Astrocyte of the cerebellum (primary cell): Measurements from ENCODE around the gene DIABLO.
"Not testable (repeated sequence)": the region's sequence is repeated elsewhere in the genome, so short reads cannot be mapped to it uniquely, and the experiment has no call there.

Experiments used
- DNase-seq: peaks from one replicate; pipeline ENCODE4 v3.0.0-alpha.2; 2011; ENCODE audit warnings: low read depth
- H3K4me3 ChIP-seq: 2 replicates; pipeline ENCODE4 v1.5.1; 2011; ENCODE audit warnings: mild to moderate bottlenecking, low read depth, low read length, moderate library complexity
- in situ Hi-C: cut with HindIII; loops from 2 replicates; pipeline ENCODE4 v1.10.0; 2017; ENCODE audit warnings: low sequenced_read_pairs
- TF ChIP-seq, protein P1 (sequence below): IDR thresholded peaks from 2 replicates; pipeline ENCODE4 v1.5.1; 2012; ENCODE audit warnings: low read length, low read depth, moderate library complexity, mild to moderate bottlenecking; ENCODE audit errors: missing control alignments

Gene DIABLO

DNA sequence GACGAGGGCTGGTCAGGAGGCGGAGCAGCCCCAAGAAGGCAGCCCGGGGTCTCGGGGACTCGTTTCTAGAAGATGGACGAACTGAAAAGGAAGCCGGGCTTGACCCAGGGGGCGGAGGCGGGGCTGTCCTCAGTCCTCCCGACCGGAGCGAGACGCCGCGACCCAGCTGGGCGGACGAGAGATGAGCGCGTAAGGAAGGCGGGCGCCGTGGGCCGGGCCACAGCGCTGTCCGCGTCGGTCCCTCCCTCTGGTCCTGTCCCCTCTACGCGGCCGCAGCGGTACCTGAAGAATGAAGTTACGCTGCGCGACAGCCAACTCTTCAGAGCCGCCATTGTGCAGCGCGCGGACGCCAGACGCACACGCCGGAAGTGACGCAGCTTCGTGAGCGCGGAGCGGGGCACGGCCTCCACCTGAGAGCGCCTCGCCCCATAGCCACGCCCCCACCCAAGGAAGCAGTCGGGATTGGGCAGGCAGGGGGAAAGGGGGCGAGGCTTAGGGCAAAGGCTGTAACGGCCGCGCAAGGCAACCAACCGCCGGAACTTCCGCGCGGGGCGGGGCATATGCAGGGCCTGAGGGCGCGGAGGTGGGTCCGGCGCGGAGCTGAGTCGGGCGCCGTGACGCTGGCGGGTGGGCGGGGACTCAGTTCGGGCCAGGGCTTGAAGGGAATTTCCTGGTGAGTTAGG is at the start of gene DIABLO:
TSS of gene DIABLO (minus strand) at position 370 of the 683 bp plus-strand sequence. CDS start at position 332, 38 bp downstream.
- peak within 1 kb of the TSS; percentile 95 for H3K4me3 ChIP-seq
- in situ Hi-C loops, result no loop called here
- peak; percentile 98 for DNase-seq
- TF ChIP-seq, protein P1, sequence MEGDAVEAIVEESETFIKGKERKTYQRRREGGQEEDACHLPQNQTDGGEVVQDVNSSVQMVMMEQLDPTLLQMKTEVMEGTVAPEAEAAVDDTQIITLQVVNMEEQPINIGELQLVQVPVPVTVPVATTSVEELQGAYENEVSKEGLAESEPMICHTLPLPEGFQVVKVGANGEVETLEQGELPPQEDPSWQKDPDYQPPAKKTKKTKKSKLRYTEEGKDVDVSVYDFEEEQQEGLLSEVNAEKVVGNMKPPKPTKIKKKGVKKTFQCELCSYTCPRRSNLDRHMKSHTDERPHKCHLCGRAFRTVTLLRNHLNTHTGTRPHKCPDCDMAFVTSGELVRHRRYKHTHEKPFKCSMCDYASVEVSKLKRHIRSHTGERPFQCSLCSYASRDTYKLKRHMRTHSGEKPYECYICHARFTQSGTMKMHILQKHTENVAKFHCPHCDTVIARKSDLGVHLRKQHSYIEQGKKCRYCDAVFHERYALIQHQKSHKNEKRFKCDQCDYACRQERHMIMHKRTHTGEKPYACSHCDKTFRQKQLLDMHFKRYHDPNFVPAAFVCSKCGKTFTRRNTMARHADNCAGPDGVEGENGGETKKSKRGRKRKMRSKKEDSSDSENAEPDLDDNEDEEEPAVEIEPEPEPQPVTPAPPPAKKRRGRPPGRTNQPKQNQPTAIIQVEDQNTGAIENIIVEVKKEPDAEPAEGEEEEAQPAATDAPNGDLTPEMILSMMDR, result no peak

DNA sequence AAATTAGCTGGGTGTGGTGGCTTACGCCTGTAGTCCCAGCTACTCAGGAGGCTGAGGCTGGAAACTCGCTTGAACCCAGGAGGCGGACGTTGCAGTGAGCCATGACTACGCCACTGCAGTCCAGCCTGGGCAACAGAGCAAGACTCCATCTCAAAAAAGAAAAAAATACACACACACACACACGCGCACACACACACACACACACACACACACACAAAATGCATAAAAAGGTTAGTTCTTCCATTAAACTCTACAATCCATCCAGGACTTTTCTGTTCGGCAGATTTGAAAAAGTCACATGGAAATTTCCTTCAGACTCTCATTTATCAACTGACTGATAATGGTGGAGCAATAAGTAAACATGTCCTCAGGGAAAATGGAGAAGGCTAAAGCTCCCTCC is 49.6 kb upstream of the DIABLO start:
- TF ChIP-seq, protein P1, result no peak
- no peak overlapping the region for H3K4me3 ChIP-seq
- in situ Hi-C loops, result no loop called here
- DNase-seq, result no peak

DNA sequence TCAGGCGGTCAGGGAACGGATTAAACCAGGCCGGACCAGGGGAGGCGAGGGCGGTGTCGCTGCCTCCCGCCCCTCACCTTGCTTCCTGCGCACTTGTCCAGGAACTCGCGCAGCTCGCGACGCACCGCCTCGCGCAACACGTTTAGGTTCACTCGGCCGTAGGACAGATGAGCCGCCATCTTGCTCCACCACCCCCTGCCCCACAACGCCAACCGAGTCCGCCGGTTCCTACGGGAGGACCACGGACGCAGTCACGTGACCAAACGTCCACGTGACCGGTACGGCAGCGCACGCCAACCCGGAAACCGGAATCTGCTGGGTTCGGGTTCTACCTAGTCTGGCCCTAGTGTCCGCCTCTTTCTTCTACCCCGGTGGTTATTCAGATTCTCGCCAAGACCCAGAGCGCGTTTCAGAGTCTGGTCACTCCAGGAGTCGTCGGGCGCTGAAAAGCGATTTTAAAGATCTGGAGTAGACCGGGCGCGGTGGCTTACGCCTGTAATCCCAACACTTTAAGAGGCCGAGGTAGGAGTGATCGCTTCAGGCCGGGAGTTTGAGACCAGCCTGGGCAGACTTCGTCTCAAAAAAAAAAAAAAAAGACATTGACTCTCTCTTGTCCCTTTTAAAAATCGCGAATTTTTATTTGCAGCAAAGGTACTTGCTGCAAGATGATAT is 40.5 kb upstream of the DIABLO start, which contains the start of gene VPS33A:
TSS of gene VPS33A (minus strand) at position 265 of the 672 bp plus-strand sequence. CDS start at position 179, 86 bp downstream.
- in situ Hi-C loops, result no loop called here
- peak within 1 kb of the TSS; percentile 98 for H3K4me3 ChIP-seq
- DNase-seq, result peak; percentile 97
- TF ChIP-seq, protein P1, result no peak

DNA sequence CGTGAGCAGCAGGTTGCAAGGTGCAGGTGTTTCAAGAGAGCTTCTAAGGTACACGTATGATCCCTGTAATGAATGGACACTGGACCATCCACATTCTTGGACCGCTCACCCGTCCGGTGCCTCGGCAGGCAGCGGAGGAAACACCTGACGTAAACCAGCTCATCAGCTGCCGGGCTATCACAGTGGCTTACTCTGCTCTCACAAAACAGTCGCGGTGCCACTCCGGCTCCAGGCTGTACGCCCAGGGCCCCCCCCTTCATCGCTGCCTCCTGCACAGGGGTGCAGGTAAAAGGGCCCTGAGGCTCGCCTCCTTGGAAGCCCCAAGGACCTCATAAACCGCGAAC is 40.0 kb upstream of the DIABLO start:
- TF ChIP-seq, protein P1, result no peak
- peak overlapping the region; percentile 98 for H3K4me3 ChIP-seq
- in situ Hi-C loops, result no loop called here
- DNase-seq, result no peak

DNA sequence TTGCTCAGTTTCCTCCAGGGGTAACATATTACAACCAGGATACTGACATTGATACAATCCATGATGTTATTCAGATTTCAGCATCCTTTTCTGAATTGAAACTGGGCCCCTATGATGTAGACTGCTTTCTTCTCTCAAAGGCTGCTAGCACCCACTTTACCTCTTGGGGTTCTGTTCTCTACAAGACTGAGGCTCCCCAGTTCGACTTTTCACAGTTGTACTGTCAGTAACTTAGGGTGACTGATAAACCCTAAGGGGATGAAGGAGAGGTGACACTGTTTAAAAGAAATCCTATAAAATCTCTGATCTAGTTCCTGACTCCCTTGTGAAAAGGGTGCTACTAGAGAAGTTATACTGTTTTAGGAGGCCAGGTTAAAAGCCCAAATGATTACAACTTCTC is 39.6 kb upstream of the DIABLO start:
- TF ChIP-seq, protein P1, result no peak
- H3K4me3 ChIP-seq, result peak overlapping the region; percentile 98
- in situ Hi-C loops, result no loop called here
- DNase-seq, result no peak

DNA sequence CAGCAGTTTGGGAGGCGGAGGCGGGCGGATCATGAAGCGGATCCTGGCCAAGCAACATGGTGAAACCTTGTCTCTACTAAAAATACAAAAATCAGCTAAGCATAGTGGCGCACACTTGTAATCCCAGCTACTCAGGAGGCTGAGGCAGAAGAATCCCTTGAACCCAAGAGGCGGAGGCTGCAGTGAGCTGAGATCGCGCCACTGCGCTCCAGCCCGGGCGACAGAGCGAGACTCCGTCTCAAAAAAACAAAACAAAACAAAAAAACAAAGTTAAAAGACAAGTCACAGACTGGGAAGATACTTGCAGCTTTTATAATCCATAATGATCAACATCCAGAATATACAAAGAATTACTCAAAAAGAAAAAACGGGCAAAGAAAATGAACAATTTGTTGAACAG is 34.9 kb upstream of the DIABLO start:
- in situ Hi-C loops, DNase-seq: not testable (repeated sequence)

DNA sequence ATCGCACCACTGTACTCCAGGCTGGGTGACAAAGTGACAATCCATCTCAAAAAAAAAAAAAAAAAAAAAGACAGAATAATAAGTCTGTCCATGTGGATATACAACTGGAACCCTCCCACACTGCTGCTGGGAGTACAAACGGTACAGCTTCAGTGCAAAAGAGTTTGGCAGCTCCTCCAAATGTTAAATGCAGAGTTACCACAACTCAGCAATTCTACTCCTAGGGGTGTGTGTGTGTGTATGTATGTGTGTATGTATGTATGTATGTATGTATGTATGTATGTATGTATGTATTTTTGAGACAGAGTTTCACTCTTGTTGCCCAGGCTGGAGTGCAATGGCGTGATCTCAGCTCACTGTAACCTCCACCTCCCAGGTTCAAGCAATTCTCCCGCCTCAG is 33.1 kb upstream of the DIABLO start:
- DNase-seq, H3K4me3 ChIP-seq, in situ Hi-C loops: not testable (repeated sequence)

More for the DNA sequence above, 34.9 kb upstream of the DIABLO start:
- H3K4me3 ChIP-seq, result not testable (repeated sequence)

DNA sequence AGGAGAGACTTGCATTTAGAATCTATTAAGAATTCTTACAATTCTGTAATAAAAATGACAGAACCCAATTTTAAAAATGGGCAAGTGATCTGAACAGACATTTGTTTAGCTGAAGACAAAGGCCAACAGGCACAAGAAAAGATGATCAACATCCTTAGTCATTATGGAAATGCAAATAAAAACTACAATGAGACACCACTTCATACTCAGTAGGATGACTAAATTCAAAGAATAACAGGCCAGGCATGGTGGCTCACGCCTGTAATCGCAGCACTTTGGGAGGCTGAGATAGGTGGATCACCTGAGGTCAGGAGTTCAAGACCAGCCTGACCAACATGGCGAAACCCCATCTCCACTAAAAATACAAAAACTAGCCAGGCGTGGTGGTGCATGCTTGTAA is 32.6 kb upstream of the DIABLO start:
- in situ Hi-C loops, H3K4me3 ChIP-seq, DNase-seq: not testable (repeated sequence)
